GM10266 (cell line): ENCODE results near the gene COL27A1.

Experiments used
- DNase-seq: peaks from one replicate; pipeline ENCODE4 v3.0.0; 2012; ENCODE audit errors: extremely low spot score
- TF ChIP-seq, protein P1 (sequence below): IDR thresholded peaks from 2 replicates; pipeline ENCODE4 v1.5.1; 2012; ENCODE audit warnings: mild to moderate bottlenecking, low read depth; ENCODE audit not compliant: control insufficient read depth, insufficient read depth; ENCODE audit errors: missing control alignments

The COL27A1 gene

DNA sequence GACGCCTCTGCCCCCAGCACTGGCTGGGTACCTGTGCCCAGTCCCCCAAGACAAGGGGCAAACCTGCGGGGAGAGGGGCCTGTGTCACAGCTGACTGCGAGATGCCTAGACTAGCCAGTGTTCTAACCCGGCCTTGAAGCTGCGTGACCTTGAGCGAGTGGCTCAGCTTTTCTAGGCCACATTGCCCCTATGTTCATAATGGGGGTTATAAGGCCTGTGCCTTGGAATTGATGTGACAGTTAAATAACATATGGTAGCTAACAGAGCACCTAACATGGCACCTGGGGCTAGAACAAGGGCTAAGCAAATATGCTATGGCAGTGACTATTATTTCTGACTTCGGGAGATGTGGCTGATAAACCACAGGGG is 22.8 kb upstream of the COL27A1 start:
- TF ChIP-seq, protein P1, sequence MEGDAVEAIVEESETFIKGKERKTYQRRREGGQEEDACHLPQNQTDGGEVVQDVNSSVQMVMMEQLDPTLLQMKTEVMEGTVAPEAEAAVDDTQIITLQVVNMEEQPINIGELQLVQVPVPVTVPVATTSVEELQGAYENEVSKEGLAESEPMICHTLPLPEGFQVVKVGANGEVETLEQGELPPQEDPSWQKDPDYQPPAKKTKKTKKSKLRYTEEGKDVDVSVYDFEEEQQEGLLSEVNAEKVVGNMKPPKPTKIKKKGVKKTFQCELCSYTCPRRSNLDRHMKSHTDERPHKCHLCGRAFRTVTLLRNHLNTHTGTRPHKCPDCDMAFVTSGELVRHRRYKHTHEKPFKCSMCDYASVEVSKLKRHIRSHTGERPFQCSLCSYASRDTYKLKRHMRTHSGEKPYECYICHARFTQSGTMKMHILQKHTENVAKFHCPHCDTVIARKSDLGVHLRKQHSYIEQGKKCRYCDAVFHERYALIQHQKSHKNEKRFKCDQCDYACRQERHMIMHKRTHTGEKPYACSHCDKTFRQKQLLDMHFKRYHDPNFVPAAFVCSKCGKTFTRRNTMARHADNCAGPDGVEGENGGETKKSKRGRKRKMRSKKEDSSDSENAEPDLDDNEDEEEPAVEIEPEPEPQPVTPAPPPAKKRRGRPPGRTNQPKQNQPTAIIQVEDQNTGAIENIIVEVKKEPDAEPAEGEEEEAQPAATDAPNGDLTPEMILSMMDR: no peak
- DNase-seq: no peak

GRCh38 chr9:114134827-114135396 is 20.4 kb upstream of the COL27A1 start:
- DNase-seq: no peak
- TF ChIP-seq, protein P1: no peak

- DNase-seq: no peak
These were observed 17.5 kb upstream of the COL27A1 start for GRCh38 chr9:114137831-114138230.

DNA sequence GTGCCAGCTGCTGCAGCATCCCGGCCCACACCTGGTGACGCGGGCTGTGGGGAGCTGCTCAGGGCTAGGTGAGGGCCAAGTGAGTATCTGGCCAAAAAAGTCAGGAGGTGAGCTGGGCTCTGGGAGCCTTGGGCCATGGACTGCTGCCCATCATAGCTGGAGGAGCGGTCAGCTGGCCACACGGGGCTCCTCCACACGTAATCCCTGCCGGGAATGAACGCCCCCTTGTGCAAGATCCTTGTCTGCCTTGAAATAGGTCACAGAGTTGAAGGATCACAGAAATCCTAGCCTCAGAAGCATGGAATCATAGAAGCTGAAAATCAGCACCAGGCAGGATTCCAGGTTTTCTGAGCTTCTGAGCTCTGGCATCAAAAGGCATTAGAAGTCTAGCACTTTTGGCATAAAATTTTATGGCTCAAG is 16.8 kb upstream of the COL27A1 start:
- TF ChIP-seq, protein P1: no peak

More at GRCh38 chr9:114137831-114138230, 17.5 kb upstream of the COL27A1 start:
- TF ChIP-seq, protein P1: no peak

DNA sequence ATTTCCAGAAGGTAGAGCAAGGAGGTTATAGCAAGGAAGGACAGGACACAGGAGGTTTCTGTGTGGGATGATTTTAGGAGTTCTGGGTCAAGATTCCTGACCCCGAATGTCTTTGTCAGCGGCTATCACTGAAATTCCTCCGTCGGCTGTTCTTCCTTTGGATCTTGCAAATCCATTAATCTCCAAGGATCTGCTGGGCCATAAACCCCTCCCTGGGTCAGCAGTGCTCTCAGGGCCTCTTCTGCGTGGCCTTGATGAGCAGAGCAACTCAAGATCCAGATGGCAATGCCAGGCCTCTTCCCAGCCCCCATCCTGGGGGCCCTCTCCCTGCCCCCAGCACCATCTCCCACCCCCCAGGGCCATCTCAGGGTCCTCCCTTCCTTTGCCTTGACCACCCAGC is 16.3 kb upstream of the COL27A1 start:
- no peak for DNase-seq
- TF ChIP-seq, protein P1: no peak

More for the DNA sequence above, 16.8 kb upstream of the COL27A1 start:
- no peak for DNase-seq

GRCh38 chr9:114140401-114140800 is 14.9 kb upstream of the COL27A1 start:
- TF ChIP-seq, protein P1: no peak
- no peak for DNase-seq

DNA sequence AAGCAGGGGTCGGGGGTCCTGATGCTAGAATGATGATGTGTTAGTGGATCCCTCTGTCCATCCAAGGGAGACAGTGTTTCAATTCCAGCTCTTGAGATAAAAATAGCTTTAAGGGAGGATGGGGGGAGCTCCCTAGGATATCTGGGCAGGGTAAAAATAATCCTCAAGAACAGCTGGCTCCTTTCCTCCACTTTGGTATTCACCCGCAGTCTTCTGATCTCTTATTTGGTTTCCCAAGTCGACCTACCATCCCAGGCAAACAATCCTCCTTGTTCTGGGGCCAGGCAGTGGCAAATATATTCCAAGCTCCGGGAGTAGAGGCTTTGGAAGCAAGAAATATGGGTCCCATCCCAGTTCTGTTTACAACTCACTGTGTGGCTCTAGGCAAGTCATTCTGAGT is 14.5 kb upstream of the COL27A1 start:
- no peak for DNase-seq
- TF ChIP-seq, protein P1: no peak
